Activated naive CD8-positive, alpha-beta T cell (primary cell): ENCODE measurements around the gene SCARB1.

Experiments used
- H3K27ac Mint-ChIP-seq: one replicate; pipeline ENCODE4 v1.8.0; 2021; ENCODE audit warnings: mixed read lengths
- H3K27me3 Mint-ChIP-seq: one replicate; pipeline ENCODE4 v1.8.0; 2021; ENCODE audit warnings: mixed read lengths
- H3K36me3 Mint-ChIP-seq: one replicate; pipeline ENCODE4 v1.8.0; 2021; ENCODE audit warnings: mixed read lengths
- H3K4me1 Mint-ChIP-seq: one replicate; pipeline ENCODE4 v1.8.0; 2021; ENCODE audit warnings: low read depth, mixed read lengths
- H3K4me3 Mint-ChIP-seq: one replicate; pipeline ENCODE4 v1.8.0; 2021; ENCODE audit warnings: mild to moderate bottlenecking, mixed read lengths
- H3K9me3 Mint-ChIP-seq: one replicate; pipeline ENCODE4 v1.8.0; 2021; ENCODE audit warnings: low read depth, mixed read lengths

Gene SCARB1

DNA sequence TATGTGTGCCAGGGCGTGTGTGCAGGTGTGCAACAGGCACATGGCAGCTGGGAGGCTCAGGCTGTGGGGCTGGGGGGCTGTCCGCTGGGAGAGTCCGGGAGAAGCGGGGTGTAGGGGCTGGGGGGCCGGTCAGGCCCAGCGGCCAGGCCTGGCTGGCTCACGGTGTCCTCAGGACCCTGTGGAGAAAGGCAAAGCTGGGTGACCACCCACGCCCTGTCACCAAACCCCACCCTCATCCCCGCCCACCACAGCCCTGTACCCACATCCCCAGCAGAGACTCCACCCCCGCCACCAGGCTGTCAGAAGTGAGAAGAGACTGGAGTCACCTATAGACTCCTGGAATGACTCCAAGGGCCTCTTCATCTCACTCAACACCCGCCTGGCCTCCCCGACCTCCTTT lies 85.3 kb downstream of the SCARB1 start:
- Mint-ChIP-seq H3K4me1 (peaks cover 17% of the 10 kb centered on the region), H3K27me3 (no peaks in the 10 kb centered on the region), H3K9me3 (no peaks in the 10 kb centered on the region), H3K36me3 (no peaks in the 10 kb centered on the region), H3K4me3 (no peak overlapping the region), H3K27ac (no peak overlapping the region)

DNA sequence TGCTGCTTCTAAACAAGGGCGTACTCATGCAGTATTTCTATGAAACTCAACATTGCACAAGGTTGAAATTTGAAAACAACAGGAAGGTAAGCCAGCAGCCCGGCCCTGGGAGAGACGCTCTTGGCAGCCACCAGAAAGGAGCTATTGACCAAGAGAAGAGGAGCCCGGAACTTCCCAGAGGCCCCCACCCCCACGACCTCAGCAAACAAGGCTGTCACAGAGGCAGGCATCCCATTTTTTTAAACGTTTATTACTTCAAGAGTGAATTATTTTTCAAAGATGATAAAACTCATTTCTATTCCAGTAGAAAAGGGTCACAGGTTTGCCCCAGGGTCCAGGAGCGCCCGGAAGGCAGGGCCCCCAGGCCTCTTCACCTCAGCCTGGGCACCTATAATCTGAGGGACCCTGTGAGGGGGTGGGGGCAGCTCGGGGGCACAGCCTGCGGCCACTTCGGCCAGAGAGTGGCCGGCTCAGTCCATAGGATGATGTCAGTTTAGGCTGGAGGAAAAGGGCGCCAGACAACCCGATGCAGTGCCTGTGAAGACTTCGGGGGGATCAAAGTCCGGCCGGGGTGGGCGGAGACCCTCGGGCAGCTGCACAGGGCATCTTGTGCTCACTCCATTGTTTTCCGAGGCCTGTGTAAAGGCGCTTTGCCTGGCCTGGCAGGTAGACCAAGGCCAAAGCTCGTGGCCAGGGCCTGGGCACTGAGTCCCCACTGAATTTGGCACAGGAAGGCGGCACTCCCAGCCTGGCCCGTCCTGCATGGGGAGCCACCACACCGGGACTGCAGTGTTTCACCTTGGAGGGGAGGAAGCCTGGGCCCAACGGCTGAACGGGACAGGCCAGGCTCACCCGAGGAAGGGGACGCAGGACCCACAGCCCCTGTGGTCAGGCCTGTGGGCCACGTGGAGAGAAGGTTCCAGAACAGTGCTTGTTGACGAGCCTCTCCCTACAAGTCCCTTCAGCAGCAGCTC lies 86.0 kb downstream of the SCARB1 start:
- H3K9me3 Mint-ChIP-seq: no peaks in the 10 kb centered on the region
- H3K36me3 Mint-ChIP-seq: no peaks in the 10 kb centered on the region
- H3K27ac Mint-ChIP-seq: no peak overlapping the region
- no peak overlapping the region for H3K4me3 Mint-ChIP-seq
- H3K4me1 Mint-ChIP-seq: peaks cover 18% of the 10 kb centered on the region
- H3K27me3 Mint-ChIP-seq: no peaks in the 10 kb centered on the region

DNA sequence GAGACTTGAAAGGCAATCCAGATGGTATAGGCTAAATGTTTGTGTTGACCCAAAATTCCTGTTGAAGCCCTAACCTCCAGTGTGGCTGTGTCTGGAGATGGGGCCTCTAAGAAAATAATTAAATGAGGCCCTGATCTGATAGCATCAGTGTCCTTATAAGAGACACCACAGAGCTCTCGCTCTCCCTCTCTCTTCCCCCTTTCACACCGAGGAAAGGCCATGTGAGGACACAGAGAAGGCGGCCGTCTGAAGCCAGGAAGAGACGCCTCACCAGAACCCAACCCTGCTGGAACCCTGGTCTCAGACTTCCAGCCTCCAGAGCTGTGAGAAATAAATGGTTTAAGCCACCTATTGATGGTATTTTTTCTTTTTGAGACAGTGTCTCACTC lies 87.5 kb downstream of the SCARB1 start:
- H3K4me1 Mint-ChIP-seq: peaks cover 22% of the 10 kb centered on the region

DNA sequence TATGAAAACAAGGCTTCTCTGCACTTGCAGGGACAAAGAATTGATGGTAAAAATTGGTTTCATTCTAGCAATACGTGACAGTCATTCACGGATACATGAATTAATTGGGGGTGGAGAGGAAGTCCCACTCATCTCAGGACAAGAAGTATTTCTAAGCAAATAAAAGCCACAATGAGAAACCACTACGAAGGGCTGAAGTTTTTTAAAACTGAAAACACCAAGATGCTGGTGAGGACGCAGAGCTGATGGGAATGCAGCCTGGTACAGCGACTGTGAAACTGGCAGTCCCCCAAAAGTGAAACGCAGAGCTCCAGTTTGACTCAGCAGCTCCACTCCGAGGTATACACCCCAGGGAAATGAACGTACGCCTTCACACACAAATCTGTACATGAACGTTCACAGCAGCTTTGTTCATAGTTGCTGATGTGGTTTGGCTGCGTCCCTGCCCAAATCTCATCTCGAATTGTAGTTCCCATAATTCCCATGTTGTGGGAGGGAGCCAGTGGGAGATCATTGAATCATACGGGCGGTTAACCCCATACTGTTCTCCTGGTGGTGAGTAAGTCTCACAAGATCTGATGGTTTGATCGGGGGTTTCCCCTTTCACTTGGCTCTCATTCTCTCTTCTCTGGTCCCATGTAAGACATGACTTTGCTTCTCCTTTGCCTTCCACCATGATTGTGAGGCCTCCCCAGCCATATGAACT lies 89.0 kb downstream of the SCARB1 start:
- Mint-ChIP-seq H3K36me3 (no peaks in the 10 kb centered on the region), H3K27ac (peak overlapping the region; percentile 59), H3K4me3 (peak overlapping the region; percentile 48), H3K4me1 (peaks cover 22% of the 10 kb centered on the region), H3K9me3 (no peaks in the 10 kb centered on the region), H3K27me3 (peaks cover 3% of the 10 kb centered on the region)

More for the DNA sequence above, 87.5 kb downstream of the SCARB1 start:
- no peak overlapping the region for H3K27ac Mint-ChIP-seq
- H3K36me3 Mint-ChIP-seq: no peaks in the 10 kb centered on the region
- H3K27me3 Mint-ChIP-seq: peaks cover 3% of the 10 kb centered on the region
- no peak overlapping the region for H3K4me3 Mint-ChIP-seq
- H3K9me3 Mint-ChIP-seq: no peaks in the 10 kb centered on the region

DNA sequence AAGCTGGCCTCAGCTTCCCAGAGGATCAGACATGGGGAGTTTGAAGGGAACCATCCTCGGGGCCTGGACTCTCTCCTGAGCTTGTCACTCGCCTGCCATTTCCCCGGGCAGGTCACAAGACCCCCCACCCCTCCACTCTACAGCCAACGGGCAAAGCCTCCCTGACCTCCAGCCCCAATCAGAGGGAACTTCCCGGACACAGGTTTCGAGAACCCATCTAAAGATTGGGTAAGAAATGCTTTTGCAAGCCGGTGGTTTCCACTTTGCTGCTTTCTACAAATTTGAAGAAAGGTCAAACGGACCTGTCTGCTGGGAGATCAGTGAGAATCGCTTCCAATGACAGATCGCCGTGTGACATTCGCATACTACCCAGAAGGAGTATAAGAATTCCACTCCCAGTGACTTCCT lies 89.6 kb downstream of the SCARB1 start:
- Mint-ChIP-seq H3K9me3 (no peaks in the 10 kb centered on the region), H3K27me3 (peaks cover 3% of the 10 kb centered on the region), H3K27ac (peak overlapping the region; percentile 23), H3K36me3 (no peaks in the 10 kb centered on the region), H3K4me1 (peaks cover 22% of the 10 kb centered on the region), H3K4me3 (peak overlapping the region; percentile 11)

DNA sequence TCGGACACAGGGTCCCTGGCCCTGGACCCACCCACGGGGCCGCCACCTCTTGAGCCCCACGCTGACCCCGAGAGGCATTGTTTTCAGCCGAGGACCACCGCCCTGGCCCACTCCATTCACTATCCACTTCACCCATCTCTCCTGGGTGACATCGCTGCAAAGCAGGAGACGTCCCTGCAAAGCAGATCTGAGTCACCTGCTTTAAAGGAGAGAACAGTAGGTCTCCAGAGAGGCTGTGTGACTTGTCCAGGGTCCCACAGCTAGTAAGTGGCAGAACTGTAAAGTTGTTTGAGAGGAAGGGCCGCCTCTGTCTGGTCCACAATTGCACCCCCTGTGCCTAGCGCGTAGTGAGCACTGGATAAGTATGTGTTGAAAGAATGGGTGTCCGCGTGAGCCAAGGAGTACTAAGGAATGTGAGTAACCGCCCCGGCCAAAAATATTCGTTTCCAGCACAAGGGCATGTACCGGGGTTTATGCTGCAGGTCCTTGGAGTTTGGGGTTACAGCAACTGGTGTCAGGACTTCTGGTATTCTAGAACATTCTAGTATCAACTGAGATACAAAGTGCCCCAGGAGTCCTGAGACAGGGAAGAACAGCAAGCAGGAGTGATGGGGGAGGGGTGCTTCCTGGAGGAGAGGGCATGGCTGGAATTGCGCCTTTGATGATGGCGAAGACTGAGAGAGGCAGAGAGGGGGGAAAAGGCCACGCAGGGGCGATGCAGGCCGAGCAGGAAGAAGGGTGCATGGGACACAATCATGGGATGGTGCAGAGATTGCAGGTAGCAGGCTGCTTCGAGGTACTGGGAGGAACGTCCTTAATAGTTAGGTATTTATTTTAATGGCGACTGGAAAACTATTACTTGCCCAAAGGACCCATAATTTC lies 91.1 kb downstream of the SCARB1 start:
- H3K4me3 Mint-ChIP-seq: no peak overlapping the region

DNA sequence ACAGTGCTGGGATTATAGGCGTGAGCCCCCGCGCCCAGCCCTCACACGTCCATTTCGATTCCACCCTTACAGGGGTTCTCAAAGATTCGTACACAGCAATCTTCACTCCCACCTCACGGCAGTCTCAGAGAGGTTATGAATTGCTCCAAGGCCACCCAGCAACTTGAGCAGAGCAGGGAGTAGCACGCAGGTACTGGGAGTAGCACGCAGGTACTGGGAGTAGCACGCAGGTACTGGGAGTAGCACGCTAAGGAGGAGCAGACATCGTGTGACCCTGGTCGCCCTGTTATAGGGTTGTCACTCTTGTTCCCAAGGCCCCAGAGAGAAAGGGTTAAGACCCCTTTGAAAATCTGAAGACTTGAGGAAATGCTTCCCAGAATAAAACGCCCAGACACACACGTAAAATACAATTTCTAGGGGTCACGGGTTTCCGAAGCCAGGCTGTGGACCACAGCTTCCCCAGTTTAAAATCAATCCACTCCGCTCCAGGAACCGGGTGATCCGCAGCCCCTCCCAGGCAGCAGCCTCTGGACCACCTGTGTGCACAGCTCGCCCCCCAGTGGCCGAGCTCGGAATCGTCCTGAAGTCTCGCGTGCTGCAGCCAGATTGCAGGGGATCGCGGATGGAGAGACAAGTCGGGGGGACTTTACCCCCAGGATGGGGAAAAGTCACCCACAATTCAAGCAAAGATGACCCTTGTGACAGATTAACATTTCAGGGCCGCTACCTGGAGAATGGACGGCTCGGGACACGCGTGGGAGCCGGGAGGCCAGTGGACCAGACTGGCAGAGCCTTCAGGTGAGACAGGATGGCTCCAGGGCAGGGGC lies 92.0 kb downstream of the SCARB1 start:
- no peak overlapping the region for H3K27ac Mint-ChIP-seq
- H3K4me3 Mint-ChIP-seq: peak overlapping the region; percentile 19
- H3K9me3 Mint-ChIP-seq: no peaks in the 10 kb centered on the region
- H3K36me3 Mint-ChIP-seq: no peaks in the 10 kb centered on the region
- peaks cover 3% of the 10 kb centered on the region for H3K27me3 Mint-ChIP-seq
- H3K4me1 Mint-ChIP-seq: peaks cover 29% of the 10 kb centered on the region

More for the DNA sequence above, 91.1 kb downstream of the SCARB1 start:
- Mint-ChIP-seq H3K9me3 (no peaks in the 10 kb centered on the region), H3K27me3 (peaks cover 3% of the 10 kb centered on the region), H3K36me3 (no peaks in the 10 kb centered on the region), H3K27ac (no peak overlapping the region), H3K4me1 (peaks cover 22% of the 10 kb centered on the region)

GRCh38 chr12:124770728-124771127 lies 92.9 kb downstream of the SCARB1 start:
- no peaks in the 10 kb centered on the region for H3K9me3 Mint-ChIP-seq
- H3K36me3 Mint-ChIP-seq: no peaks in the 10 kb centered on the region
- H3K4me3 Mint-ChIP-seq: no peak overlapping the region
- peaks cover 3% of the 10 kb centered on the region for H3K27me3 Mint-ChIP-seq
- H3K27ac Mint-ChIP-seq: no peak overlapping the region
- H3K4me1 Mint-ChIP-seq: peaks cover 30% of the 10 kb centered on the region

DNA sequence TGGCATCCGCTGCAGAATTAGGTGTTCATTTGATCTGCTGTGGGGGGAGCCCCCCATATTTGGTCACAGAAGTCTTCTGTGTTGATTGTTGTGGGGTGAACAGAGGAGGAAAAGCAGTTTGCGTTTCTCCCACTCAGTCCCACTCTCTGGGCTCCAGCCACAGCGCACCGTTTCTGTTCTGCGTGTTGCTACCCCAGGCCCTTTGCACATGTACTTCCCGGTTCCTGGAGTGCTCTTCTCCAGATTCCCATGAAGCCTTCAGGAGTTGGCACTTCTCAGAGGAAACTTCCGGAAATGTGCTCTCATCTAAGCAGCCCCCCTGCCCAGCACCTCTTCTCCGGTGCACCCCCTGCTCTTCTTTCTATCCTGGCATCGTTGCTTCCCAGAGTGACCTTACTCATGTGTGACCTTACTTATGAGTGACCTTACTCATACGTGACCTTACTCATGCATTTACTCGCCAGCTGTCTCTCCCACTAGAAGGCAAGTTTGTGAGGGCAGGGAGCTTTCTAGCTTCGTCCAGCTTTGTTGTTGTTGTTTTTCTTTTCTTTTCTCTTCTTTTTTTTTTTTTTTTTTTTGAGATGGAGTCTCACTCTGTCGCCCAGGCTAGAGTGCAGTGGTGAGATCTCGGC lies 93.7 kb downstream of the SCARB1 start:
- Mint-ChIP-seq H3K4me3 (no peak overlapping the region), H3K27me3 (peaks cover 3% of the 10 kb centered on the region), H3K4me1 (peaks cover 27% of the 10 kb centered on the region), H3K36me3 (no peaks in the 10 kb centered on the region), H3K9me3 (no peaks in the 10 kb centered on the region), H3K27ac (no peak overlapping the region)

DNA sequence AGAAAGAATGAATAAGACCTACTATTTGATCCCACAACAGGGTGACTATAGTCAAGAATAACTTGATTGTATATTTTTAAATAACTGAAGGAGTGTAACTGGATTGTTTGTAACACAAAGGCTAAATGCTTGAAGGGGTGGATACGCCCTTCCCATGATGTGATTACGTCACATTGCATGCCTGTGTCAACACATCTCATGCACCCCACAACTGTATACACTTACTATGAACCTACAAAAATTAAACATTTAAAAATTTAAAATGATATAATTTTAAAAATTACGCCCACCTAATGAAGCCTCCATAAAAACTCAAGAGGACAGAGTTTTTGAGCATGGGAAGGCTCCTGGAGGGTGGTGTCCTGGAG lies 94.5 kb downstream of the SCARB1 start:
- Mint-ChIP-seq H3K9me3 (peaks cover 5% of the 10 kb centered on the region), H3K4me1 (peaks cover 20% of the 10 kb centered on the region), H3K27me3 (peaks cover 3% of the 10 kb centered on the region), H3K4me3 (no peak overlapping the region), H3K27ac (no peak overlapping the region), H3K36me3 (peaks cover 6% of the 10 kb centered on the region)

- Mint-ChIP-seq H3K9me3 (peaks cover 5% of the 10 kb centered on the region), H3K36me3 (peaks cover 6% of the 10 kb centered on the region), H3K4me1 (peaks cover 19% of the 10 kb centered on the region), H3K27me3 (peaks cover 3% of the 10 kb centered on the region), H3K4me3 (no peak overlapping the region), H3K27ac (no peak overlapping the region)
These were observed 95.1 kb downstream of the SCARB1 start for GRCh38 chr12:124768452-124769162.

GRCh38 chr12:124767066-124767821 lies 96.4 kb downstream of the SCARB1 start:
- H3K9me3 Mint-ChIP-seq: peaks cover 5% of the 10 kb centered on the region
- H3K4me3 Mint-ChIP-seq: no peak overlapping the region
- peaks cover 3% of the 10 kb centered on the region for H3K27me3 Mint-ChIP-seq
- peaks cover 6% of the 10 kb centered on the region for H3K36me3 Mint-ChIP-seq
- peaks cover 29% of the 10 kb centered on the region for H3K4me1 Mint-ChIP-seq
- no peak overlapping the region for H3K27ac Mint-ChIP-seq

- Mint-ChIP-seq H3K36me3 (peaks cover 6% of the 10 kb centered on the region), H3K9me3 (peaks cover 5% of the 10 kb centered on the region), H3K27me3 (peaks cover under 1% of the 10 kb centered on the region), H3K4me1 (peaks cover 31% of the 10 kb centered on the region), H3K4me3 (no peak overlapping the region), H3K27ac (no peak overlapping the region)
These were observed 97.0 kb downstream of the SCARB1 start for GRCh38 chr12:124766727-124767065.
